ENCODE measurements around the gene MST1. TPM values are rescaled to one million over a fixed set of nuclear protein-coding genes. Genes with fewer than 3 reads are reported as not detected.

Gene MST1
- total and polyA plus RNA-seq, 9 of the 15 experiments (the other 6 are each of a cell fraction or from before 2014, with no cell fraction given) = 0.08 to 1.8 (median 0.40) TPM

DNA sequence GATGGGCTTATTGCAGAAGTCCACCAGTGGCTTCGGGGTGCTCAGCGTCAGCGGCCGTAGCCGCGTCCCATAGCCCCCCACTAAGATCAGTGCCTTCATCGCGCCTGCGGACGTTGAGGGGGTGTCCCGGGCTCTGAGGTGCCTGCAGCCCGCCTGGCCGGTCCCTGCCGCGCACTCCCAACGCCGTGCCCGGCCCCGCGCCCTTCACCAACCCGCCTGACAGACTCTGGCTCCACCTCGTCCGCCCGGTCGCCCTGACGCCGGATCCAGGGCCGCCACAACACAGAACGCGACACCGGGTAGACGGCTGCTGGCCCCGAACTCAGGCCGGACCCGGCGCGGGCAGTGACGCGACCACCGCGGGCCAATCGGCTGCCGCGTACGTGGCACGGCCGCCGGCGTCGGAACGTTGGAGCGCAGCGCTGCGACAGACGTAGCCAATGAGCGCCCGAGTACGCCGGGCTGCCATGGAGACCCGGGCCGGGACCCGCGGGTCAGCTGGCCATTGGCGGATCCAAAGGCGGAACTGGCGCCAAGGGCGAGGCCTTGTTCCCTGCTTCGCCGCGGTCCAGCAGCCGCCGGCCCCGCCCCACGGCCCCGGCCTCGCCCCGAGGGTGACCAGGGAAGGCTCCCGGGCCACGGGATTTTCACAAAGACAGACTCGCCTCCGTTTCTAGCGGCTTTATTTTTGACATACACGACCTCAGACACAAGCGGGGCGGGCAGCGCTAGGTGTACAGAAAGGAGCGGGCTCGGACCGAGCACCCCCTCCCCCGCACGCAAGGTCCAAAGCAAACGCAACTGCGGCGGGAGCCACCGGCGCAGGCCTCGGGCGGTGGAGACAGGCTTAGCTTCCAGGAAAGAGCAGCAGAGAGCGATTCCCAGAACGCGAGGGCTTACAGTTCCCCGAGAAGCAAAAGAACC lies 34.6 kb upstream of the MST1 start, which contains the start of gene GMPPB (continued):
- peak; percentile 60; the same call in 1 of the 2 replicates for TF ChIP-seq FOXK1 (CRISPR knock-in tag; IDR thresholded peaks at IDR 0.05; ENCODE audit: borderline replicate concordance)
- peak in 1 of 2 experiments; percentile 29; a peak in 1 of 4 replicates for TF ChIP-seq CSDE1 (IDR thresholded peaks at IDR 0.05)
- peak; percentile 80 for TF ChIP-seq L3MBTL2 (IDR thresholded peaks at IDR 0.05)
- TF ChIP-seq SP2 (IDR thresholded peaks at IDR 0.05; ENCODE audit: extremely low read depth, low read depth, low read length, poor library complexity, severe bottlenecking) = peak; percentile 39
- TF ChIP-seq GABPB1 (CRISPR knock-in tag; IDR thresholded peaks at IDR 0.05) = peak; percentile 42; the same call in 1 of the 2 replicates
- TF ChIP-seq ZNF695 (CRISPR knock-in tag; IDR thresholded peaks at IDR 0.05) = no peak
- TF ChIP-seq NCOA1 (IDR thresholded peaks at IDR 0.05; ENCODE audit: low read depth) = no peak
- TF ChIP-seq, protein P1, sequence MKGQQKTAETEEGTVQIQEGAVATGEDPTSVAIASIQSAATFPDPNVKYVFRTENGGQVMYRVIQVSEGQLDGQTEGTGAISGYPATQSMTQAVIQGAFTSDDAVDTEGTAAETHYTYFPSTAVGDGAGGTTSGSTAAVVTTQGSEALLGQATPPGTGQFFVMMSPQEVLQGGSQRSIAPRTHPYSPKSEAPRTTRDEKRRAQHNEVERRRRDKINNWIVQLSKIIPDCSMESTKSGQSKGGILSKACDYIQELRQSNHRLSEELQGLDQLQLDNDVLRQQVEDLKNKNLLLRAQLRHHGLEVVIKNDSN (CRISPR knock-in tag; IDR thresholded peaks at IDR 0.05) = peak; percentile 69
- TF ChIP-seq ATF7 (IDR thresholded peaks at IDR 0.05) = peak; percentile 58
- peak; percentile 63 for TF ChIP-seq E2F8 (IDR thresholded peaks at IDR 0.05; ENCODE audit: low read depth, partially characterized antibody)
- no peak for TF ChIP-seq ZBTB8A (IDR thresholded peaks at IDR 0.05; ENCODE audit: partially characterized antibody)
- TF ChIP-seq ZNF263 (CRISPR knock-in tag; IDR thresholded peaks at IDR 0.05; ENCODE audit: borderline replicate concordance) = peak; percentile 46; the same call in 1 of the 2 replicates
- peak; percentile 93 for TF ChIP-seq EP400 (IDR thresholded peaks at IDR 0.05)
- TF ChIP-seq MAZ (CRISPR knock-in tag; conservative IDR thresholded peaks at IDR 0.05 in 1 of 2, IDR thresholded peaks at IDR 0.05 in 1 of 2) = no peak; a peak in 1 of 4 replicates
- TF ChIP-seq DACH1 (IDR thresholded peaks at IDR 0.05; ENCODE audit: partially characterized antibody) = peak; percentile 26
- peak; percentile 73 for TF ChIP-seq POLR2A (conservative IDR thresholded peaks at IDR 0.05)
- peak; percentile 90 for TF ChIP-seq RFX1 (IDR thresholded peaks at IDR 0.05)
- TF ChIP-seq, protein P2, sequence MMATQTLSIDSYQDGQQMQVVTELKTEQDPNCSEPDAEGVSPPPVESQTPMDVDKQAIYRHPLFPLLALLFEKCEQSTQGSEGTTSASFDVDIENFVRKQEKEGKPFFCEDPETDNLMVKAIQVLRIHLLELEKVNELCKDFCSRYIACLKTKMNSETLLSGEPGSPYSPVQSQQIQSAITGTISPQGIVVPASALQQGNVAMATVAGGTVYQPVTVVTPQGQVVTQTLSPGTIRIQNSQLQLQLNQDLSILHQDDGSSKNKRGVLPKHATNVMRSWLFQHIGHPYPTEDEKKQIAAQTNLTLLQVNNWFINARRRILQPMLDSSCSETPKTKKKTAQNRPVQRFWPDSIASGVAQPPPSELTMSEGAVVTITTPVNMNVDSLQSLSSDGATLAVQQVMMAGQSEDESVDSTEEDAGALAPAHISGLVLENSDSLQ (IDR thresholded peaks at IDR 0.05) = 0 out of 2 replicates have a peak, but pooled peaks have one; percentile 30
- 0 out of 2 replicates have a peak, but pooled peaks have one; percentile 23 for TF ChIP-seq KAT7 (CRISPR knock-in tag; IDR thresholded peaks at IDR 0.05; ENCODE audit: borderline replicate concordance)
- TF ChIP-seq, protein P3, sequence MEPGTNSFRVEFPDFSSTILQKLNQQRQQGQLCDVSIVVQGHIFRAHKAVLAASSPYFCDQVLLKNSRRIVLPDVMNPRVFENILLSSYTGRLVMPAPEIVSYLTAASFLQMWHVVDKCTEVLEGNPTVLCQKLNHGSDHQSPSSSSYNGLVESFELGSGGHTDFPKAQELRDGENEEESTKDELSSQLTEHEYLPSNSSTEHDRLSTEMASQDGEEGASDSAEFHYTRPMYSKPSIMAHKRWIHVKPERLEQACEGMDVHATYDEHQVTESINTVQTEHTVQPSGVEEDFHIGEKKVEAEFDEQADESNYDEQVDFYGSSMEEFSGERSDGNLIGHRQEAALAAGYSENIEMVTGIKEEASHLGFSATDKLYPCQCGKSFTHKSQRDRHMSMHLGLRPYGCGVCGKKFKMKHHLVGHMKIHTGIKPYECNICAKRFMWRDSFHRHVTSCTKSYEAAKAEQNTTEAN (CRISPR knock-in tag; IDR thresholded peaks at IDR 0.05) = peak; percentile 87
- TF ChIP-seq FIP1L1 (IDR thresholded peaks at IDR 0.05; ENCODE audit: low read depth, low read length, poor library complexity, severe bottlenecking) = peak; percentile 56
- TF ChIP-seq TEAD1 (CRISPR knock-in tag; IDR thresholded peaks at IDR 0.05) = peak in 1 of 2 experiments; percentile 45; a peak in 1 of 4 replicates
